ENCODE measurements around the gene KIF4B. TPM values are rescaled to one million over a fixed set of nuclear protein-coding genes. Genes with fewer than 3 reads are reported as not detected.

KIF4B gene
- total RNA-seq, 1 experiment from 2014 or later: 0.07 TPM

- Histone ChIP-seq H3K23ac (ENCODE audit: insufficient read length, low read depth, low read length) (no peak overlapping the region), H3T11ph (ENCODE audit: low read length) (no peak overlapping the region), H3K9ac (ENCODE audit: extremely low read depth, insufficient read length, low read length) (no peak overlapping the region), H3K79me2 (ENCODE audit: insufficient read depth, low read length) (no peaks in the 10 kb centered on the region), H2BK12ac (ENCODE audit: insufficient read length, low read depth, low read length) (no peak overlapping the region), H3K4me2 (ENCODE audit: insufficient read depth, insufficient read length, low read length) (no peak overlapping the region), H2BK15ac (ENCODE audit: low read depth, low read length) (no peak overlapping the region), H4K5ac (ENCODE audit: insufficient read length, low read depth, low read length) (no peak overlapping the region), H4K20me1 (ENCODE audit: control insufficient read depth, insufficient read depth, insufficient read length) (no peaks in the 10 kb centered on the region), H2AFZ (ENCODE audit: low read length) (no peak overlapping the region), H2BK120ac (ENCODE audit: low read depth, low read length, poor library complexity, severe bottlenecking) (no peak overlapping the region), H2AK5ac (ENCODE audit: insufficient read length, low read length) (no peak overlapping the region), H2BK20ac (ENCODE audit: low read depth, low read length, poor library complexity, severe bottlenecking) (no peak overlapping the region), H3K27me3 (ENCODE audit: insufficient read depth, low read length) (no peaks in the 10 kb centered on the region), H3K4me1 (ENCODE audit: insufficient read depth, low read length) (no peaks in the 10 kb centered on the region), H3K18ac (ENCODE audit: insufficient read length, low read depth, low read length) (no peak overlapping the region), H3K27ac (ENCODE audit: insufficient read length, low read depth, low read length) (no peak overlapping the region), H3K14ac (ENCODE audit: insufficient read depth, low read length) (no peak overlapping the region), H3K56ac (ENCODE audit: insufficient read length, low read depth, low read length) (no peak overlapping the region), H3K4ac (ENCODE audit: low read depth, low read length) (no peak overlapping the region), H3K79me1 (ENCODE audit: insufficient read depth, low read depth, low read length, poor library complexity, severe bottlenecking) (no peaks in the 10 kb centered on the region), H3K9me3 (ENCODE audit: control insufficient read depth, low read depth, low read length) (no peaks in the 10 kb centered on the region), H2BK5ac (ENCODE audit: insufficient read length, low read length) (no peak overlapping the region), H4K91ac (ENCODE audit: insufficient read length, low read depth, low read length) (no peak overlapping the region), H3K23me2 (ENCODE audit: insufficient read length, low read depth, low read length, poor library complexity, severe bottlenecking) (no peaks in the 10 kb centered on the region), H4K8ac (replicated peaks; ENCODE audit: insufficient read length, low read depth, low read length) (no peak overlapping the region)
- WGBS (ENCODE audit: extremely low coverage, insufficient read length, low lambda C conversion rate): no CpG with 5 or more reads among the region's 5 CpGs
- H3K27me3 Mint-ChIP-seq (ENCODE audit: low read depth): no peaks in the 10 kb centered on the region
- peaks cover 0 to 6% (median 5%) of the 10 kb centered on the region in 3 experiments; a peak in 4 of 7 replicates for H3K36me3 Mint-ChIP-seq (ENCODE audit: insufficient read depth in 1 of 3, low read depth in 3 of 3)
- no peaks in the 10 kb centered on the region for H3K4me1 Mint-ChIP-seq
- no peak for DNase-seq
- no peak overlapping the region for H3K27ac Mint-ChIP-seq
- H3K9me3 Mint-ChIP-seq: no peaks in the 10 kb centered on the region
- no peak overlapping the region for H3K4me3 Mint-ChIP-seq
- TF ChIP-seq CTCF (conservative IDR thresholded peaks at IDR 0.05): no peak
Measured at GRCh38 chr5:154968953-154969352, 44.6 kb upstream of the KIF4B start.

Measured in H9 (cell line).